T-helper 17 cell (primary cell): ENCODE measurements around the gene OXCT1. TPM values are rescaled to one million over a fixed set of nuclear protein-coding genes. Genes with fewer than 3 reads are reported as not detected.

Source experiments
- ATAC-seq: fragments of 150-1000 bp; cut with Tn5 transposase; 2 replicates; pipeline ENCODE4 v1.10.0; 2021; ENCODE audit warnings: mild to moderate bottlenecking, moderate library complexity
- DNase-seq, 3 donors: peaks; one replicate each; pipeline versions ENCODE4 v3.0.0 to v3.0.0-alpha.2; 2020 to 2021
- H3K9me3 ChIP-seq: one replicate; pipeline ENCODE4 v1.7.0; 2013; ENCODE audit warnings: low read length, mild to moderate bottlenecking; ENCODE audit not compliant: control insufficient read depth, poor library complexity, severe bottlenecking
- H3K27ac Mint-ChIP-seq: one replicate; pipeline ENCODE4 v1.8.0; 2022; ENCODE audit warnings: mild to moderate bottlenecking, moderate library complexity, mixed read lengths
- H3K27me3 Mint-ChIP-seq: one replicate; pipeline ENCODE4 v1.8.0; 2022; ENCODE audit warnings: mixed read lengths
- H3K36me3 Mint-ChIP-seq: one replicate; pipeline ENCODE4 v1.8.0; 2022; ENCODE audit warnings: low read depth, mixed read lengths
- H3K4me1 Mint-ChIP-seq: one replicate; pipeline ENCODE4 v1.8.0; 2022; ENCODE audit warnings: mild to moderate bottlenecking, mixed read lengths
- H3K4me3 Mint-ChIP-seq: one replicate; pipeline ENCODE4 v1.8.0; 2022; ENCODE audit warnings: mild to moderate bottlenecking, moderate library complexity, mixed read lengths
- total RNA-seq, 4 donors: library from RNA in 2 of 4; stranded (reverse) in 2 of 4; gene quantifications; one replicate each; pipeline ENCODE4 v1.2.3 and lab custom pipeline; 2022 to 2026

OXCT1 gene
- total RNA-seq, 2 donors from 2014 or later, result 24.4 to 26.5 TPM

GRCh38 chr5:41883936-41884335, 13.7 kb upstream of the OXCT1 start:
- Mint-ChIP-seq H3K27me3 (peaks cover 35% of the 10 kb centered on the region), H3K4me1 (peaks cover 2% of the 10 kb centered on the region), H3K36me3 (peaks cover 4% of the 10 kb centered on the region), H3K4me3 (no peak overlapping the region), H3K27ac (no peak overlapping the region)
- ATAC-seq, result no peak
- DNase-seq, result no peak
- no peaks in the 10 kb centered on the region for H3K9me3 ChIP-seq

- peaks cover 2% of the 10 kb centered on the region for H3K4me1 Mint-ChIP-seq
- no peak overlapping the region for H3K27ac Mint-ChIP-seq
- H3K27me3 Mint-ChIP-seq, result peaks cover 36% of the 10 kb centered on the region
- no peak overlapping the region for H3K4me3 Mint-ChIP-seq
- no peak for DNase-seq
- peaks cover 4% of the 10 kb centered on the region for H3K36me3 Mint-ChIP-seq
- no peaks in the 10 kb centered on the region for H3K9me3 ChIP-seq
- no peak for ATAC-seq
Observed at GRCh38 chr5:41883243-41883642, 13.0 kb upstream of the OXCT1 start.

- H3K9me3 ChIP-seq, result no peaks in the 10 kb centered on the region
- H3K36me3 Mint-ChIP-seq, result peaks cover 4% of the 10 kb centered on the region
- DNase-seq (no peak), ATAC-seq (no peak)
- no peak overlapping the region for H3K4me3 Mint-ChIP-seq
- H3K27me3 Mint-ChIP-seq, result peaks cover 31% of the 10 kb centered on the region
- H3K27ac Mint-ChIP-seq, result no peak overlapping the region
- H3K4me1 Mint-ChIP-seq, result peaks cover 2% of the 10 kb centered on the region
Observed at GRCh38 chr5:41882765-41883164, 12.5 kb upstream of the OXCT1 start.

- DNase-seq (no peak), ATAC-seq (no peak)
- peaks cover 19% of the 10 kb centered on the region for H3K27me3 Mint-ChIP-seq
- H3K27ac Mint-ChIP-seq, result no peak overlapping the region
- peaks cover 2% of the 10 kb centered on the region for H3K4me1 Mint-ChIP-seq
- peaks cover 4% of the 10 kb centered on the region for H3K36me3 Mint-ChIP-seq
- no peaks in the 10 kb centered on the region for H3K9me3 ChIP-seq
- no peak overlapping the region for H3K4me3 Mint-ChIP-seq
Observed at GRCh38 chr5:41878643-41879478, 8.6 kb upstream of the OXCT1 start.

GRCh38 chr5:41878173-41878572, 7.9 kb upstream of the OXCT1 start:
- Mint-ChIP-seq H3K4me1 (peaks cover 2% of the 10 kb centered on the region), H3K36me3 (peaks cover 4% of the 10 kb centered on the region), H3K27ac (no peak overlapping the region), H3K27me3 (peaks cover 15% of the 10 kb centered on the region), H3K4me3 (no peak overlapping the region)
- no peak for ATAC-seq
- no peaks in the 10 kb centered on the region for H3K9me3 ChIP-seq
- DNase-seq, result no peak

GRCh38 chr5:41877408-41877807, 7.2 kb upstream of the OXCT1 start:
- H3K27ac Mint-ChIP-seq, result no peak overlapping the region
- no peaks in the 10 kb centered on the region for H3K9me3 ChIP-seq
- no peaks in the 10 kb centered on the region for H3K4me1 Mint-ChIP-seq
- ATAC-seq (no peak), DNase-seq (no peak)
- H3K36me3 Mint-ChIP-seq, result peaks cover 4% of the 10 kb centered on the region
- H3K27me3 Mint-ChIP-seq, result peaks cover 13% of the 10 kb centered on the region
- no peak overlapping the region for H3K4me3 Mint-ChIP-seq

- Mint-ChIP-seq H3K4me3 (no peak overlapping the region), H3K27ac (no peak overlapping the region), H3K27me3 (peaks cover 13% of the 10 kb centered on the region), H3K4me1 (no peaks in the 10 kb centered on the region), H3K36me3 (peaks cover 4% of the 10 kb centered on the region)
- ATAC-seq (no peak), DNase-seq (no peak)
- H3K9me3 ChIP-seq, result no peaks in the 10 kb centered on the region
Observed at GRCh38 chr5:41876678-41877077, 6.5 kb upstream of the OXCT1 start.

- Mint-ChIP-seq H3K4me3 (no peak overlapping the region), H3K27me3 (peaks cover 11% of the 10 kb centered on the region), H3K36me3 (peaks cover 1% of the 10 kb centered on the region), H3K27ac (peak overlapping the region; percentile 0), H3K4me1 (peaks cover 9% of the 10 kb centered on the region)
- no peak for ATAC-seq
- no peaks in the 10 kb centered on the region for H3K9me3 ChIP-seq
- no peak for DNase-seq
Observed at GRCh38 chr5:41875121-41875520, 4.9 kb upstream of the OXCT1 start.

GRCh38 chr5:41874512-41875060, 4.4 kb upstream of the OXCT1 start:
- no peak overlapping the region for H3K4me3 Mint-ChIP-seq
- H3K9me3 ChIP-seq, result no peaks in the 10 kb centered on the region
- H3K4me1 Mint-ChIP-seq, result peaks cover 9% of the 10 kb centered on the region
- H3K27me3 Mint-ChIP-seq, result peaks cover 6% of the 10 kb centered on the region
- H3K27ac Mint-ChIP-seq, result peak overlapping the region; percentile 0
- DNase-seq, result no peak
- ATAC-seq, result no peak
- no peaks in the 10 kb centered on the region for H3K36me3 Mint-ChIP-seq

GRCh38 chr5:41871852-41872251, 1.6 kb upstream of the OXCT1 start:
- H3K27ac Mint-ChIP-seq, result peak overlapping the region; percentile 93
- peaks cover 2% of the 10 kb centered on the region for H3K36me3 Mint-ChIP-seq
- ATAC-seq (no peak), DNase-seq (no peak)
- H3K4me3 Mint-ChIP-seq, result no peak overlapping the region
- peaks cover 23% of the 10 kb centered on the region for H3K4me1 Mint-ChIP-seq
- H3K9me3 ChIP-seq, result no peaks in the 10 kb centered on the region
- H3K27me3 Mint-ChIP-seq, result no peaks in the 10 kb centered on the region

- ATAC-seq (no peak), DNase-seq (no peak)
- Mint-ChIP-seq H3K27ac (peak overlapping the region; percentile 93), H3K27me3 (no peaks in the 10 kb centered on the region), H3K36me3 (peaks cover 2% of the 10 kb centered on the region), H3K4me3 (peak overlapping the region; percentile 90), H3K4me1 (peaks cover 28% of the 10 kb centered on the region)
- no peaks in the 10 kb centered on the region for H3K9me3 ChIP-seq
Observed at GRCh38 chr5:41870627-41871048, 413 bp upstream of the OXCT1 start.

GRCh38 chr5:41869151-41869723, 988 bp downstream of the OXCT1 start:
- no peaks in the 10 kb centered on the region for H3K9me3 ChIP-seq
- Mint-ChIP-seq H3K4me1 (peaks cover 39% of the 10 kb centered on the region), H3K27ac (peak overlapping the region; percentile 93), H3K36me3 (peaks cover 2% of the 10 kb centered on the region), H3K27me3 (no peaks in the 10 kb centered on the region), H3K4me3 (peak overlapping the region; percentile 90)
- ATAC-seq (no peak), DNase-seq (no peak)

GRCh38 chr5:41863871-41864486, 6.2 kb downstream of the OXCT1 start:
- H3K4me3 Mint-ChIP-seq, result no peak overlapping the region
- H3K9me3 ChIP-seq, result no peaks in the 10 kb centered on the region
- H3K36me3 Mint-ChIP-seq, result peaks cover 2% of the 10 kb centered on the region
- ATAC-seq (peak; percentile 47), DNase-seq (no peak)
- no peaks in the 10 kb centered on the region for H3K27me3 Mint-ChIP-seq
- peak overlapping the region; percentile 90 for H3K27ac Mint-ChIP-seq
- peaks cover 42% of the 10 kb centered on the region for H3K4me1 Mint-ChIP-seq
